HEK293 (cell line): ENCODE measurements around the gene MMP21.

Experiments
- CTCF ChIA-PET: fragments of 350-600 bp; formaldehyde crosslinking; extraction: SDS; loops from one replicate; lab custom pipeline; 2021; ENCODE audit warnings: antibody characterized with exemption; lab: Yijun Ruan, JAX
- POLR2A ChIA-PET: fragments of 300-600 bp; formaldehyde crosslinking; extraction: SDS; loops from one replicate; lab custom pipeline; 2020; ENCODE audit warnings: antibody characterized with exemption, inconsistent platforms; lab: Yijun Ruan, JAX
- H3K27ac ChIP-seq: fragments of 200-500 bp; sonication (Bioruptor generic); 2 replicates; pipeline ENCODE4 v1.5.1; 2014; ENCODE audit warnings: low read depth, low read length, control low read depth, inconsistent platforms; ENCODE audit errors: extremely low read depth
- H3K36me3 ChIP-seq, 2 experiments: fragments of 200-500 bp in 1 of 2; sonication (Bioruptor generic) in 1 of 2; 1 replicate in 1 of 2; 2 replicates in 1 of 2; pipeline ENCODE4 v1.5.1; 2014 to 2017; ENCODE audit warnings: inconsistent platforms in 2 of 2, low read length in 2 of 2; ENCODE audit not compliant: control insufficient read depth in 2 of 2, insufficient read depth in 1 of 2
- H3K4me1 ChIP-seq: fragments of 200-500 bp; sonication (Bioruptor generic); 2 replicates; pipeline ENCODE4 v1.5.1; 2014; ENCODE audit warnings: mild to moderate bottlenecking, low read length, inconsistent platforms; ENCODE audit not compliant: control insufficient read depth, insufficient read depth
- H3K4me3 ChIP-seq: 2 replicates; pipeline ENCODE4 v1.5.1; 2011; ENCODE audit warnings: low read depth, mild to moderate bottlenecking, control low read depth, low read length, moderate library complexity
- H3K9me3 ChIP-seq: fragments of 200-500 bp; sonication (Bioruptor generic); 2 replicates; pipeline ENCODE4 v1.5.1; 2014; ENCODE audit warnings: low read depth, low read length, inconsistent platforms; ENCODE audit not compliant: control insufficient read depth, insufficient read depth
- CTCF ChIP-seq: fragments of 450-650 bp; formaldehyde crosslinking; IDR thresholded peaks from 2 replicates; pipeline ENCODE4 v1.5.1; 2016; ENCODE audit warnings: missing biosample characterization, missing genetic modification characterization
- MEIS1 ChIP-seq: sonication (generic); formaldehyde crosslinking; IDR thresholded peaks from 2 replicates; pipeline ENCODE4 v1.8.1; 2022; ENCODE audit warnings: missing genetic modification reagents, mild to moderate bottlenecking, borderline replicate concordance
- MYNN ChIP-seq: fragments of 450-650 bp; formaldehyde crosslinking; IDR thresholded peaks from 2 replicates; pipeline ENCODE4 v1.5.1; 2016; ENCODE audit warnings: missing biosample characterization, missing genetic modification characterization, borderline replicate concordance
- SETDB1 ChIP-seq: IDR thresholded peaks from one replicate; pipeline ENCODE4 v1.6.1; 2017; ENCODE audit warnings: mild to moderate bottlenecking, low read length, moderate library complexity, mixed read lengths; ENCODE audit not compliant: insufficient read length
- ZBTB1 ChIP-seq: fragments of 450-650 bp; formaldehyde crosslinking; IDR thresholded peaks from 2 replicates; pipeline ENCODE4 v1.5.1; 2016; ENCODE audit warnings: missing biosample characterization, missing genetic modification characterization
- ZNF132 ChIP-seq: fragments of 450-650 bp; formaldehyde crosslinking; IDR thresholded peaks from 2 replicates; pipeline ENCODE4 v1.5.1; 2017; ENCODE audit warnings: missing biosample characterization, missing genetic modification characterization, borderline replicate concordance
- ZNF146 ChIP-seq: fragments of 450-650 bp; formaldehyde crosslinking; IDR thresholded peaks from 2 replicates; pipeline ENCODE4 v1.5.1; 2016; ENCODE audit warnings: missing biosample characterization, missing genetic modification characterization
- ZNF157 ChIP-seq: fragments of 450-650 bp; formaldehyde crosslinking; IDR thresholded peaks from 2 replicates; pipeline ENCODE4 v1.5.1; 2016; ENCODE audit warnings: missing biosample characterization, missing genetic modification characterization
- ZNF174 ChIP-seq: fragments of 450-650 bp; formaldehyde crosslinking; IDR thresholded peaks from 2 replicates; pipeline ENCODE4 v1.5.0; 2017; ENCODE audit warnings: missing biosample characterization, mild to moderate bottlenecking, missing genetic modification characterization
- ZNF211 ChIP-seq: fragments of 450-650 bp; formaldehyde crosslinking; IDR thresholded peaks from 2 replicates; pipeline ENCODE4 v1.5.1; 2016; ENCODE audit warnings: low read depth, missing biosample characterization, missing genetic modification characterization
- ZNF426 ChIP-seq: fragments of 450-650 bp; formaldehyde crosslinking; IDR thresholded peaks from 2 replicates; pipeline ENCODE4 v1.5.1; 2017; ENCODE audit warnings: missing biosample characterization, missing genetic modification characterization, mild to moderate bottlenecking, inconsistent platforms, moderate library complexity
- ZNF521 ChIP-seq: fragments of 450-650 bp; formaldehyde crosslinking; IDR thresholded peaks from 2 replicates; pipeline ENCODE4 v1.5.1; 2017; ENCODE audit warnings: missing biosample characterization, mild to moderate bottlenecking, missing genetic modification characterization
- ZNF561 ChIP-seq: fragments of 450-650 bp; IDR thresholded peaks from 2 replicates; pipeline ENCODE4 v1.5.1; 2018; ENCODE audit warnings: missing biosample characterization, missing genetic modification characterization, borderline replicate concordance
- ZNF600 ChIP-seq: fragments of 450-650 bp; formaldehyde crosslinking; IDR thresholded peaks from 2 replicates; pipeline ENCODE4 v1.5.1; 2016; ENCODE audit warnings: missing biosample characterization, missing genetic modification characterization
- ZNF791 ChIP-seq: fragments of 450-650 bp; formaldehyde crosslinking; IDR thresholded peaks from 2 replicates; pipeline ENCODE4 v1.5.1; 2016; ENCODE audit warnings: missing biosample characterization, missing genetic modification characterization
- TF ChIP-seq, protein P1 (sequence below): fragments of 450-650 bp; formaldehyde crosslinking; IDR thresholded peaks from 2 replicates; pipeline ENCODE4 v1.5.1; 2016; ENCODE audit warnings: missing biosample characterization, missing genetic modification characterization
- TF ChIP-seq, protein P2 (sequence below): fragments of 450-650 bp; formaldehyde crosslinking; IDR thresholded peaks from 2 replicates; pipeline ENCODE4 v1.5.1; 2016; ENCODE audit warnings: missing biosample characterization, missing genetic modification characterization
- TF ChIP-seq, protein P3 (sequence below): fragments of 450-650 bp; formaldehyde crosslinking; IDR thresholded peaks from 2 replicates; pipeline ENCODE4 v1.5.1; 2017; ENCODE audit warnings: missing biosample characterization, missing genetic modification characterization
- TF ChIP-seq, protein P4 (sequence below): sonication (generic); formaldehyde crosslinking; IDR thresholded peaks from 2 replicates; pipeline ENCODE4 v1.8.1; 2022; ENCODE audit warnings: mild to moderate bottlenecking, moderate library complexity, missing genetic modification reagents

The MMP21 gene

DNA sequence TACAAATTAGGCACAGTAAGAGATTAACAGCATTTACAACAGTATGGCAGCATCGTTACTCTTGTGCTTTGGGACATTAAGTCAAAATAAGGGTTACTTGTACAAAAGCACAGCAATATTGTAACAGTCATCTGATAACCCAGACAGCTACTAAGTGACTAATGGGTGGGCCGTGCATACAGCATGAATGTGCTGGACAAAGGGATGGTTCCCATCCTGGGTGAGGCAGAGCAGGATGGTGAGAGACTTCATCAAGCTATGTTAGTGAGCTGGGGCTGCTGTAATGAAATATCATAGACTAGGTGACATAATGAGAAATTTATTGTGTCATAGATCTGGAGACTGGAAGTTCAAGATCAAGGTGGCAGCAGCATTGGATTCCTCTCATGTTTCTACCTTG lies 30.7 kb downstream of the MMP21 start (continued):
- TF ChIP-seq, protein P1, sequence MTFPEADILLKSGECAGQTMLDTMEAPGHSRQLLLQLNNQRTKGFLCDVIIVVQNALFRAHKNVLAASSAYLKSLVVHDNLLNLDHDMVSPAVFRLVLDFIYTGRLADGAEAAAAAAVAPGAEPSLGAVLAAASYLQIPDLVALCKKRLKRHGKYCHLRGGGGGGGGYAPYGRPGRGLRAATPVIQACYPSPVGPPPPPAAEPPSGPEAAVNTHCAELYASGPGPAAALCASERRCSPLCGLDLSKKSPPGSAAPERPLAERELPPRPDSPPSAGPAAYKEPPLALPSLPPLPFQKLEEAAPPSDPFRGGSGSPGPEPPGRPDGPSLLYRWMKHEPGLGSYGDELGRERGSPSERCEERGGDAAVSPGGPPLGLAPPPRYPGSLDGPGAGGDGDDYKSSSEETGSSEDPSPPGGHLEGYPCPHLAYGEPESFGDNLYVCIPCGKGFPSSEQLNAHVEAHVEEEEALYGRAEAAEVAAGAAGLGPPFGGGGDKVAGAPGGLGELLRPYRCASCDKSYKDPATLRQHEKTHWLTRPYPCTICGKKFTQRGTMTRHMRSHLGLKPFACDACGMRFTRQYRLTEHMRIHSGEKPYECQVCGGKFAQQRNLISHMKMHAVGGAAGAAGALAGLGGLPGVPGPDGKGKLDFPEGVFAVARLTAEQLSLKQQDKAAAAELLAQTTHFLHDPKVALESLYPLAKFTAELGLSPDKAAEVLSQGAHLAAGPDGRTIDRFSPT (tag by site-specific recombination): no peak
- TF ChIP-seq ZNF791 (tag by site-specific recombination): no peak

DNA sequence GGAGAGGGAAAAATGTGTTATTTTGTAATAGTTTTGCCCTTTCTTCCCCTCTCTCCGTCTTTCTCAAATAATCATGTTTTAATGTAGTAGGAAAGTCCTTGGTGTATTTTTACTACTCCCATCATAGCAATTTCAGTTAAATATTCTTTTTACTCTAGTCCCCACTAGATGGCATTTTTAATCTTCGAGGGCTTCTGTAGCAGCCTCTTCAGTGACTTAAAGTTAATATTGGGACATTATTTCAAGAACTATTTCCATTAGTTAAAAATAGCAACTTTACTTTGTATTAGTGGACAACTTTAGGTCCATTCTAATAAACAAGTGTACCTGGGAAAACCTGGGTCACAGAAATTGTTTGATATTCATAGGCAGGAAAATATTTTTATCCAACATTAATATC lies 33.2 kb downstream of the MMP21 start:
- peaks cover 90 to 97% of the 10 kb centered on the region in 2 experiments for H3K36me3 ChIP-seq
- H3K27ac ChIP-seq: no peak overlapping the region
- H3K4me3 ChIP-seq: no peak overlapping the region
- ChIA-PET CTCF (no interaction called here), POLR2A (no interaction called here)
- H3K9me3 ChIP-seq: no peaks in the 10 kb centered on the region
- TF ChIP-seq, protein P2, sequence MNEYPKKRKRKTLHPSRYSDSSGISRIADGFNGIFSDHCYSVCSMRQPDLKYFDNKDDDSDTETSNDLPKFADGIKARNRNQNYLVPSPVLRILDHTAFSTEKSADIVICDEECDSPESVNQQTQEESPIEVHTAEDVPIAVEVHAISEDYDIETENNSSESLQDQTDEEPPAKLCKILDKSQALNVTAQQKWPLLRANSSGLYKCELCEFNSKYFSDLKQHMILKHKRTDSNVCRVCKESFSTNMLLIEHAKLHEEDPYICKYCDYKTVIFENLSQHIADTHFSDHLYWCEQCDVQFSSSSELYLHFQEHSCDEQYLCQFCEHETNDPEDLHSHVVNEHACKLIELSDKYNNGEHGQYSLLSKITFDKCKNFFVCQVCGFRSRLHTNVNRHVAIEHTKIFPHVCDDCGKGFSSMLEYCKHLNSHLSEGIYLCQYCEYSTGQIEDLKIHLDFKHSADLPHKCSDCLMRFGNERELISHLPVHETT (tag by site-specific recombination): no peak
- TF ChIP-seq, protein P1 (tag by site-specific recombination): no peak
- TF ChIP-seq, protein P3, sequence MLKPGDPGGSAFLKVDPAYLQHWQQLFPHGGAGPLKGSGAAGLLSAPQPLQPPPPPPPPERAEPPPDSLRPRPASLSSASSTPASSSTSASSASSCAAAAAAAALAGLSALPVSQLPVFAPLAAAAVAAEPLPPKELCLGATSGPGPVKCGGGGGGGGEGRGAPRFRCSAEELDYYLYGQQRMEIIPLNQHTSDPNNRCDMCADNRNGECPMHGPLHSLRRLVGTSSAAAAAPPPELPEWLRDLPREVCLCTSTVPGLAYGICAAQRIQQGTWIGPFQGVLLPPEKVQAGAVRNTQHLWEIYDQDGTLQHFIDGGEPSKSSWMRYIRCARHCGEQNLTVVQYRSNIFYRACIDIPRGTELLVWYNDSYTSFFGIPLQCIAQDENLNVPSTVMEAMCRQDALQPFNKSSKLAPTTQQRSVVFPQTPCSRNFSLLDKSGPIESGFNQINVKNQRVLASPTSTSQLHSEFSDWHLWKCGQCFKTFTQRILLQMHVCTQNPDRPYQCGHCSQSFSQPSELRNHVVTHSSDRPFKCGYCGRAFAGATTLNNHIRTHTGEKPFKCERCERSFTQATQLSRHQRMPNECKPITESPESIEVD (tag by site-specific recombination): no peak
- no peak for TF ChIP-seq ZNF211 (tag by site-specific recombination)
- TF ChIP-seq ZNF521 (tag by site-specific recombination): no peak
- no peak for TF ChIP-seq SETDB1
- no peak for TF ChIP-seq ZNF561 (tag by site-specific recombination)
- no peak for TF ChIP-seq ZNF157 (tag by site-specific recombination)
- no peaks in the 10 kb centered on the region for H3K4me1 ChIP-seq

- ChIA-PET CTCF (no interaction called here), POLR2A (no interaction called here)
- no peak overlapping the region for H3K27ac ChIP-seq
- H3K4me1 ChIP-seq: no peaks in the 10 kb centered on the region
- no peak overlapping the region for H3K4me3 ChIP-seq
- TF ChIP-seq, protein P4, sequence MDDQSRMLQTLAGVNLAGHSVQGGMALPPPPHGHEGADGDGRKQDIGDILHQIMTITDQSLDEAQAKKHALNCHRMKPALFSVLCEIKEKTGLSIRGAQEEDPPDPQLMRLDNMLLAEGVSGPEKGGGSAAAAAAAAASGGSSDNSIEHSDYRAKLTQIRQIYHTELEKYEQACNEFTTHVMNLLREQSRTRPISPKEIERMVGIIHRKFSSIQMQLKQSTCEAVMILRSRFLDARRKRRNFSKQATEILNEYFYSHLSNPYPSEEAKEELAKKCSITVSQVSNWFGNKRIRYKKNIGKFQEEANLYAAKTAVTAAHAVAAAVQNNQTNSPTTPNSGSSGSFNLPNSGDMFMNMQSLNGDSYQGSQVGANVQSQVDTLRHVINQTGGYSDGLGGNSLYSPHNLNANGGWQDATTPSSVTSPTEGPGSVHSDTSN (CRISPR knock-in tag): no peak
- TF ChIP-seq ZNF426 (no peak), MYNN (no peak), ZBTB1 (no peak), ZNF174 (tag by site-specific recombination) (no peak), ZNF600 (no peak), ZNF146 (no peak), CTCF (tag by site-specific recombination) (no peak), ZNF132 (tag by site-specific recombination) (no peak), MEIS1 (CRISPR knock-in tag) (no peak)
- no peaks in the 10 kb centered on the region for H3K9me3 ChIP-seq
- H3K36me3 ChIP-seq: peaks cover 88 to 98% of the 10 kb centered on the region in 2 experiments
Observed at GRCh38 chr10:125739994-125740679, 35.5 kb downstream of the MMP21 start.
